Smooth muscle cell (in vitro differentiated cells): ENCODE measurements around the gene RALBP1. TPM values are rescaled to one million over a fixed set of nuclear protein-coding genes. Genes with fewer than 3 reads are reported as not detected.

ENCODE experiments used
- DNase-seq: peaks from one replicate; lab custom pipeline; 2025; ENCODE audit not compliant: unreplicated experiment; lab: John Stamatoyannopoulos, UW
- H2AFZ ChIP-seq: fragments of 200-600 bp; sonication (generic); 2 replicates; pipeline ENCODE4 v1.6.0; 2016; ENCODE audit warnings: antibody characterized with exemption, low read depth, mild to moderate bottlenecking
- H3F3A ChIP-seq: fragments of 200-600 bp; sonication (generic); 2 replicates; pipeline ENCODE4 v1.6.0; 2017; ENCODE audit warnings: antibody characterized with exemption, low read depth
- H3K27ac ChIP-seq: fragments of 200-600 bp; sonication (generic); 2 replicates; pipeline ENCODE4 v1.5.1; 2016; ENCODE audit warnings: low read depth, mild to moderate bottlenecking
- H3K27me3 ChIP-seq: fragments of 200-600 bp; sonication (generic); 2 replicates; pipeline ENCODE4 v1.6.1; 2016; ENCODE audit warnings: low read depth, mild to moderate bottlenecking
- H3K36me3 ChIP-seq: fragments of 200-600 bp; sonication (generic); 2 replicates; pipeline ENCODE4 v1.5.1; 2016; ENCODE audit warnings: low read depth
- H3K4me1 ChIP-seq: fragments of 200-600 bp; sonication (generic); 2 replicates; pipeline ENCODE4 v1.5.1; 2016; ENCODE audit warnings: low read depth
- H3K4me2 ChIP-seq: fragments of 200-600 bp; sonication (generic); 2 replicates; pipeline ENCODE4 v1.6.0; 2016; ENCODE audit warnings: mild to moderate bottlenecking
- H3K4me3 ChIP-seq: fragments of 200-600 bp; sonication (generic); 2 replicates; pipeline ENCODE4 v1.5.1; 2016; ENCODE audit warnings: mild to moderate bottlenecking
- H3K79me2 ChIP-seq: fragments of 200-600 bp; sonication (generic); 2 replicates; pipeline ENCODE4 v1.6.0; 2016; ENCODE audit warnings: low read depth, mild to moderate bottlenecking
- H3K9ac ChIP-seq: fragments of 200-600 bp; sonication (generic); 2 replicates; pipeline ENCODE4 v1.6.0; 2016; ENCODE audit warnings: low read depth
- H3K9me3 ChIP-seq: fragments of 200-600 bp; sonication (generic); replicated peaks from 2 replicates; pipeline ENCODE4 v1.5.1; 2016; ENCODE audit warnings: low read depth
- H4K20me1 ChIP-seq: fragments of 200-600 bp; sonication (generic); 2 replicates; pipeline ENCODE4 v1.6.0; 2016; ENCODE audit warnings: low read depth
- CTCF ChIP-seq: fragments of 200-600 bp; sonication (generic); IDR thresholded peaks from 2 replicates; pipeline ENCODE4 v1.5.1; 2017; ENCODE audit warnings: borderline replicate concordance, mild to moderate bottlenecking, antibody characterized with exemption; ENCODE audit not compliant: insufficient read depth, poor library complexity, severe bottlenecking
- WGBS: methylation state at CpG from one replicate; pipeline ENCODE4 v1.1.7; 2016; ENCODE audit warnings: low lambda C conversion rate; 5-methylcytosine and 5-hydroxymethylcytosine counted together
- polyA plus RNA-seq: library from polyadenylated mRNA; unstranded; fragments of >200 nt; fragmentation: Nextera tagmentation; extraction: Ambion mirVana; gene quantifications from 2 replicates; pipeline ENCODE4 v1.2.1, GENCODE V29; 2016
- total RNA-seq: library from RNA; depleted of rRNA; stranded (reverse); fragments of >200 nt; gene quantifications from 2 replicates; pipeline ENCODE4 v1.2.3, GENCODE V29; 2014

Gene RALBP1
- total and polyA plus RNA-seq, 2 experiments from 2014 or later, result 33.3 to 33.6 TPM

- no peak overlapping the region for H3K9ac ChIP-seq
- H3K4me1 ChIP-seq, result no peaks in the 10 kb centered on the region
- 67% methylated on average over 6 of the region's 6 CpGs for WGBS
These were observed 20.8 kb downstream of the RALBP1 start for GRCh38 chr18:9495916-9496705.

GRCh38 chr18:9506046-9506792 lies 30.9 kb downstream of the RALBP1 start:
- Histone ChIP-seq H4K20me1 (peaks cover 37% of the 10 kb centered on the region), H3K27ac (no peak overlapping the region), H3K9ac (no peak overlapping the region), H3K4me2 (peak overlapping the region; percentile 1), H3K79me2 (peaks cover 81% of the 10 kb centered on the region), H3K4me3 (no peak overlapping the region), H3K27me3 (no peaks in the 10 kb centered on the region), H3F3A (no peaks in the 10 kb centered on the region), H2AFZ (no peak overlapping the region), H3K4me1 (peaks cover 3% of the 10 kb centered on the region), H3K36me3 (no peaks in the 10 kb centered on the region), H3K9me3 (no peaks in the 10 kb centered on the region)
- no peak for DNase-seq
- WGBS, result 63% methylated on average over 4 of the region's 4 CpGs
- TF ChIP-seq CTCF, result no peak

More at GRCh38 chr18:9495916-9496705, 20.8 kb downstream of the RALBP1 start:
- Histone ChIP-seq H2AFZ (no peak overlapping the region), H3K9me3 (no peaks in the 10 kb centered on the region), H3K4me3 (no peak overlapping the region), H3K36me3 (no peaks in the 10 kb centered on the region), H4K20me1 (peaks cover 15% of the 10 kb centered on the region), H3F3A (no peaks in the 10 kb centered on the region), H3K4me2 (no peak overlapping the region), H3K27me3 (no peaks in the 10 kb centered on the region), H3K27ac (peak overlapping the region; percentile 76), H3K79me2 (peaks cover 83% of the 10 kb centered on the region)
- TF ChIP-seq CTCF, result no peak
- DNase-seq, result no peak

DNA sequence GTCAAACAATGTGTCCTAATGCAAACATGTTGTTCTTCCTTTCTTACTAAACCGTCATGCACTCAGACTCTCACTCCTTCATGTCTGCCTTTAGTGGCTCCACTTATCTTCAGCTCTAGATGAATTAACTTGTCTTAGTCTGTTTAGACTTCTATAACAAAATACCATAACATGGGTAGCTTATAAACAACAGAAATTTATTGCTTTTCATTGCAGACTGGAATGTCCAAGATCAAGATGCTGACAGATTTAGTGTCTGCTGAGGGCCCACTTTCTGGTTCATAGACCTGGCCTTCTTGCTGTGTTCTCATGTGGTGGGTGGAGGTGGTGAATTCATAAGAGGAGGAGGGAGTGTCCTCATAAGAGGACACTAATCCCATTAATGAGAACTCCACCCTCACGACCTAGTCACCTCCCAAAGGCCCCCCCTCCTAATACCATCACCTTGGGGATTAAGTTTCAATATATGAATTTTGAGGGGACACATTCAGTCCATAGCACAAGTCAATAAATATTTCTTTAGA lies 32.3 kb downstream of the RALBP1 start:
- Histone ChIP-seq H3F3A (no peaks in the 10 kb centered on the region), H3K4me2 (peak overlapping the region; percentile 14), H3K79me2 (peaks cover 81% of the 10 kb centered on the region), H4K20me1 (peaks cover 45% of the 10 kb centered on the region), H3K9me3 (no peaks in the 10 kb centered on the region), H3K36me3 (no peaks in the 10 kb centered on the region), H3K4me3 (no peak overlapping the region), H3K27me3 (no peaks in the 10 kb centered on the region), H3K4me1 (peaks cover 3% of the 10 kb centered on the region), H2AFZ (no peak overlapping the region), H3K27ac (peak overlapping the region; percentile 13), H3K9ac (no peak overlapping the region)
- 34% methylated on average over 2 of the region's 2 CpGs for WGBS
- no peak for DNase-seq
- no peak for TF ChIP-seq CTCF
